OCI-LY1 (cell line): ENCODE data around the gene AKAP1.

Experiments used
- EZH2 ChIP-seq: fragments of 200-600 bp; sonication (generic), shearing (Covaris generic); IDR thresholded peaks from 2 replicates; pipeline ENCODE4 v1.8.0; 2017; ENCODE audit warnings: borderline replicate concordance, mixed run types, mild to moderate bottlenecking, antibody characterized with exemption, low read length, moderate library complexity, mixed read lengths
- TF ChIP-seq, protein P1 (sequence below): fragments of 200-600 bp; sonication (generic), shearing (Covaris generic); IDR thresholded peaks from 2 replicates; pipeline ENCODE4 v1.5.1; 2017; ENCODE audit warnings: mild to moderate bottlenecking, antibody characterized with exemption, low read length, moderate library complexity, mixed read lengths

DNA sequence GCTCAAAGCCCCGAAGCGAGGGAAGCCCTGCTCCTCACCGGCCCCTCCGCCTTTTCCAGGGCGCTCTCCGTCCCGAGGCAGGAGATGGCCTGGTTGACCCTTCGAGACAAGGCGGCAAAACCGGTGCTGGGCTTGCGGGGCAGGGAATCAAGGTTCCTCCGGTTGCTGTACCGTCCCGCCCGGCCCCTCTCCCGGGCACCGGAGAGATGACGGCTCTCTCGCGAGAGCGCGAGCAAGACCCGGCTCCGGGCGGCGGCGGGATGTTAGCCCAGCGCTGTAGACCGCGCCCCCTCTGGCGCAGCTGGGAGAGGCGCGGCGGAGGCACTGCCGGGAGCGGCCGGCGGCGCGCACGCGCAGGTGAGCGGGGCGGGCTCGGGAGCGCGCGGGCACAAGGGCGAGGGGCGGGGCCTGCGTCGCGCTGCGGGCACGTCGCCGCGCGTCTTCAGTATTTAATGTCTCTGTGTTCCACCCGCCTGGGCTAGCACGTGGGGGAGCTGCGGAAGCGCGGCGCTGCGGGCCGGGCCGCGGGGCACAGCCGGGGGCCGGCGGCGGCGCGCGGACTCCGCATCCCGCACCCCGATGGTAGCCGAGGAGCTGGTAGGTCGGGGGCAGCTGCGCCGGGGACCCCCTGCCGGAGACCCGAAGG is at the start of gene AKAP1:
- TF ChIP-seq, protein P1, sequence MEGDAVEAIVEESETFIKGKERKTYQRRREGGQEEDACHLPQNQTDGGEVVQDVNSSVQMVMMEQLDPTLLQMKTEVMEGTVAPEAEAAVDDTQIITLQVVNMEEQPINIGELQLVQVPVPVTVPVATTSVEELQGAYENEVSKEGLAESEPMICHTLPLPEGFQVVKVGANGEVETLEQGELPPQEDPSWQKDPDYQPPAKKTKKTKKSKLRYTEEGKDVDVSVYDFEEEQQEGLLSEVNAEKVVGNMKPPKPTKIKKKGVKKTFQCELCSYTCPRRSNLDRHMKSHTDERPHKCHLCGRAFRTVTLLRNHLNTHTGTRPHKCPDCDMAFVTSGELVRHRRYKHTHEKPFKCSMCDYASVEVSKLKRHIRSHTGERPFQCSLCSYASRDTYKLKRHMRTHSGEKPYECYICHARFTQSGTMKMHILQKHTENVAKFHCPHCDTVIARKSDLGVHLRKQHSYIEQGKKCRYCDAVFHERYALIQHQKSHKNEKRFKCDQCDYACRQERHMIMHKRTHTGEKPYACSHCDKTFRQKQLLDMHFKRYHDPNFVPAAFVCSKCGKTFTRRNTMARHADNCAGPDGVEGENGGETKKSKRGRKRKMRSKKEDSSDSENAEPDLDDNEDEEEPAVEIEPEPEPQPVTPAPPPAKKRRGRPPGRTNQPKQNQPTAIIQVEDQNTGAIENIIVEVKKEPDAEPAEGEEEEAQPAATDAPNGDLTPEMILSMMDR = no peak
- no peak for TF ChIP-seq EZH2
